ENCODE data around the gene C18orf32. TPM values are rescaled to one million over a fixed set of nuclear protein-coding genes. Genes with fewer than 3 reads are reported as not detected.

Gene C18orf32
- total and polyA plus RNA-seq, 2 experiments from 2014 or later = 77.9 to 105 TPM

DNA sequence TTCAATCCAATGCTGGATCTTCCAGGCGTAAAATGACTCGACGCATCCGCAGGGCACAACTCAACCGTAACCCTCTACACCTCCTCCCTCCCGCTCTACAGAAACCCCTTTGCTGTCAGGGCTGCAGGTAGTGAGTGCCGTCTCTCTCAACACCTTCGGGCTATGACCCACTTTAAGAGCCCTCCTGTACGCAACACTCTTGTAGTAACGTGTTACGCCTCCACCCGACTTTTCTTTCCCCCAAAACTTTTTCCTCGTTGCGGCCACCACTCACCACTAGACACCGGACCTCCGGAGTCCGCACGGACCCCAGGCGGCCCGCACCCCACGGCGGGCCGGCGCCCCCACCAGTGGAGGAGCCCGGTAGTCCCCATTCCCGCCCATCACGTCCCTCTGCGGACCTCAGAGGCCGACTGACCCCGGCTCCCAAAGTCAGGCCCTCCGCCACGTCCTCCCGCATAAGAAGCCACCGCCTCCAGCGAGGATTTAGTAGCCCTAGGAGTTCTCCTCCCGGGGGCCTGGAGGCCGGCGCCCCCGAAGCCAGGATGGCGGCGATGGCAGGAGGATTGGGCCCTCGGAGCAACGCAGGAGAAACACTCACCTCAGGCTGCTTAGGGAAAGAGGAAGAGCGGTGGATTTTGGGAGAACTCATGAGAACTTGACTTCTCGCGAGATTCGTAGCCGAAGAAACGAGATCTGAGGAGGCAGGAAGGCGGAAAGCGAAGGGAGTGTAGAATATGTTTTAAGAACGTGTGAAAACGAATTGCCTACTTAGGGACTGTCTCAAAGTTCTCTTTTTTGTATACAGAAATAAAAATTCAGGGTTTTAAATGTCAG lies 5.0 kb upstream of the C18orf32 start, which contains the start of gene RPL17:
Gene RPL17, minus strand, starts transcription at position 609 of the 837 bp plus-strand sequence.
- Histone ChIP-seq H3K79me2 (peaks cover 28% of the 10 kb centered on the region), H3K27ac (peak within 1 kb of the TSS; percentile 95), H3K9me2 (replicated peaks; ENCODE audit: insufficient read depth) (no peaks in the 10 kb centered on the region), H3K4me1 (ENCODE audit: insufficient read depth) (peaks cover 15% of the 10 kb centered on the region), H4K20me1 (ENCODE audit: insufficient read depth, poor library complexity, severe bottlenecking) (peaks cover 7% of the 10 kb centered on the region), H3K4me2 (peak within 1 kb of the TSS; percentile 83), H3K9me3 (ENCODE audit: low read depth) (no peaks in the 10 kb centered on the region), H3K4me3 (peak within 1 kb of the TSS; percentile 64), H3K27me3 (no peaks in the 10 kb centered on the region), H3K36me3 (replicated peaks; ENCODE audit: insufficient read depth, low read depth) (peaks cover 7% of the 10 kb centered on the region), H2AFZ (peak within 1 kb of the TSS; percentile 43)
- peak; percentile 97 for DNase-seq (ENCODE audit: low spot score)
- no peak for TF ChIP-seq EZH2phosphoT487 (IDR thresholded peaks at IDR 0.05; ENCODE audit: low read depth, severe bottlenecking, unreplicated experiment)
- TF ChIP-seq, protein P1, sequence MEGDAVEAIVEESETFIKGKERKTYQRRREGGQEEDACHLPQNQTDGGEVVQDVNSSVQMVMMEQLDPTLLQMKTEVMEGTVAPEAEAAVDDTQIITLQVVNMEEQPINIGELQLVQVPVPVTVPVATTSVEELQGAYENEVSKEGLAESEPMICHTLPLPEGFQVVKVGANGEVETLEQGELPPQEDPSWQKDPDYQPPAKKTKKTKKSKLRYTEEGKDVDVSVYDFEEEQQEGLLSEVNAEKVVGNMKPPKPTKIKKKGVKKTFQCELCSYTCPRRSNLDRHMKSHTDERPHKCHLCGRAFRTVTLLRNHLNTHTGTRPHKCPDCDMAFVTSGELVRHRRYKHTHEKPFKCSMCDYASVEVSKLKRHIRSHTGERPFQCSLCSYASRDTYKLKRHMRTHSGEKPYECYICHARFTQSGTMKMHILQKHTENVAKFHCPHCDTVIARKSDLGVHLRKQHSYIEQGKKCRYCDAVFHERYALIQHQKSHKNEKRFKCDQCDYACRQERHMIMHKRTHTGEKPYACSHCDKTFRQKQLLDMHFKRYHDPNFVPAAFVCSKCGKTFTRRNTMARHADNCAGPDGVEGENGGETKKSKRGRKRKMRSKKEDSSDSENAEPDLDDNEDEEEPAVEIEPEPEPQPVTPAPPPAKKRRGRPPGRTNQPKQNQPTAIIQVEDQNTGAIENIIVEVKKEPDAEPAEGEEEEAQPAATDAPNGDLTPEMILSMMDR (IDR thresholded peaks at IDR 0.05; ENCODE audit: poor library complexity) = no peak
- no peak for TF ChIP-seq EZH2 (IDR thresholded peaks at IDR 0.05; ENCODE audit: borderline replicate concordance)
- 1% methylated on average over 53 of the region's 53 CpGs for WGBS (ENCODE audit: low lambda C conversion rate, missing lambda C conversion rate)

DNA sequence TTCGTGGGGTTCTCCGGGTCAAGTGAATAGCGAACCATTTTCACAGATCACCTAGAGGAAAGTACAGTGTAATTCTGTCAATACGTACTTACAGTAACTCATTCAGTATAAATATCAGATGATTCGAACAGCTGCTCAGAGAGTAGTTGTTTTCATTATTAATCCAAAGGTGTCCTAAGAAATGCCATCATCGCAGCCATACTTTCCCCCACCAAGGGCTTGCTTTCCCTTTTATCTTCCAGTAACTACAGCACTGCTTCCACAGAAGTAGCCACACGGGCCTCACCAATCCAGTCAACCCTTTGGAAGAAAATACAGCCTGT lies 4.5 kb upstream of the C18orf32 start:
- peak overlapping the region; percentile 83 for H3K4me2 ChIP-seq
- H2AFZ ChIP-seq = no peak overlapping the region
- H3K9me3 ChIP-seq (ENCODE audit: low read depth) = no peaks in the 10 kb centered on the region
- peak overlapping the region; percentile 64 for H3K4me3 ChIP-seq
- peaks cover 28% of the 10 kb centered on the region for H3K79me2 ChIP-seq
- H3K9me2 ChIP-seq (replicated peaks; ENCODE audit: insufficient read depth) = no peaks in the 10 kb centered on the region
- DNase-seq (ENCODE audit: low spot score) = no peak
- TF ChIP-seq EZH2 (IDR thresholded peaks at IDR 0.05; ENCODE audit: borderline replicate concordance) (no peak), EZH2phosphoT487 (IDR thresholded peaks at IDR 0.05; ENCODE audit: low read depth, severe bottlenecking, unreplicated experiment) (no peak)
- TF ChIP-seq, protein P1 (IDR thresholded peaks at IDR 0.05; ENCODE audit: poor library complexity) = no peak
- H3K27me3 ChIP-seq = no peaks in the 10 kb centered on the region
- H3K4me1 ChIP-seq (ENCODE audit: insufficient read depth) = peaks cover 15% of the 10 kb centered on the region
- peaks cover 7% of the 10 kb centered on the region for H4K20me1 ChIP-seq (ENCODE audit: insufficient read depth, poor library complexity, severe bottlenecking)
- peak overlapping the region; percentile 95 for H3K27ac ChIP-seq
- peaks cover 7% of the 10 kb centered on the region for H3K36me3 ChIP-seq (replicated peaks; ENCODE audit: insufficient read depth, low read depth)
- WGBS (ENCODE audit: low lambda C conversion rate, missing lambda C conversion rate) = 10% methylated on average over 7 of the region's 7 CpGs

DNA sequence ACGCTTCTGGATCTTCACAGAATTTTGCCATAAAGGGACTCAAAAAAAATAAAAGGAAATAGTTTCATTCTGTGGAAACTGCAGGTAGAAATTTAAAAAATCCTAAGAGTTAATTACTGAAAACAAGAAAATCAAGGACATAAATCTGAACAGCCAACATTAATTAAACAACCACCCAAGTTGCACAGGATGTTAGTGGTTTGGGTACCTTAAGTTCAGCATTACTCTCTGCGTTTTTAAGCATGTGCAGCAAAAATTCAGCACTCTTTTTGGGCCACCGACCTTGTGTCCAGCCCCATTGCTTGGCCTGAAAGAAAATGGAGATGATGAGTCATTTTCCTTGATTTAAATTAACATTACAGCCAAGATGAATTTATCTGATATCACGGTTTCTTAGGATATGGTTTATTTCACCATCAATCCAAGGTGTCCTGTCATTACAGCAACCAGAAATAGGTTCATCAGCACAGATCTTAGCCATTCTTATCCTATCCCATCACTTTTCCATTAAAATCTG lies 3.3 kb upstream of the C18orf32 start:
- Histone ChIP-seq H3K9me3 (ENCODE audit: low read depth) (no peaks in the 10 kb centered on the region), H3K27me3 (no peaks in the 10 kb centered on the region), H4K20me1 (ENCODE audit: insufficient read depth, poor library complexity, severe bottlenecking) (peaks cover 7% of the 10 kb centered on the region), H3K36me3 (replicated peaks; ENCODE audit: insufficient read depth, low read depth) (peaks cover 7% of the 10 kb centered on the region), H3K4me3 (no peak overlapping the region), H3K4me2 (peak overlapping the region; percentile 83), H2AFZ (no peak overlapping the region), H3K79me2 (peaks cover 40% of the 10 kb centered on the region), H3K4me1 (ENCODE audit: insufficient read depth) (peaks cover 24% of the 10 kb centered on the region), H3K9me2 (replicated peaks; ENCODE audit: insufficient read depth) (no peaks in the 10 kb centered on the region), H3K27ac (peak overlapping the region; percentile 49)
- no peak for DNase-seq (ENCODE audit: low spot score)
- TF ChIP-seq EZH2 (IDR thresholded peaks at IDR 0.05; ENCODE audit: borderline replicate concordance) (no peak), EZH2phosphoT487 (IDR thresholded peaks at IDR 0.05; ENCODE audit: low read depth, severe bottlenecking, unreplicated experiment) (no peak)
- TF ChIP-seq, protein P1 (IDR thresholded peaks at IDR 0.05; ENCODE audit: poor library complexity) = no peak
- WGBS (ENCODE audit: low lambda C conversion rate, missing lambda C conversion rate) = 75% methylated on average over 4 of the region's 4 CpGs
